AG09309 (cell line): ENCODE data around the gene LAP3.

ENCODE experiments used
- DNase-seq: peaks from one replicate; pipeline ENCODE4 v3.0.0-alpha.2; 2010; ENCODE audit warnings: low read depth
- H3K4me3 ChIP-seq: 2 replicates; pipeline ENCODE4 v1.5.1; 2011; ENCODE audit warnings: mild to moderate bottlenecking, low read depth, low read length, moderate library complexity; ENCODE audit not compliant: control insufficient read depth
- TF ChIP-seq, protein P1 (sequence below): IDR thresholded peaks from 2 replicates; pipeline ENCODE4 v1.5.1; 2011; ENCODE audit warnings: mild to moderate bottlenecking, low read depth, low read length, inconsistent platforms; ENCODE audit not compliant: insufficient read depth, control insufficient read depth; ENCODE audit errors: missing control alignments

The LAP3 gene

DNA sequence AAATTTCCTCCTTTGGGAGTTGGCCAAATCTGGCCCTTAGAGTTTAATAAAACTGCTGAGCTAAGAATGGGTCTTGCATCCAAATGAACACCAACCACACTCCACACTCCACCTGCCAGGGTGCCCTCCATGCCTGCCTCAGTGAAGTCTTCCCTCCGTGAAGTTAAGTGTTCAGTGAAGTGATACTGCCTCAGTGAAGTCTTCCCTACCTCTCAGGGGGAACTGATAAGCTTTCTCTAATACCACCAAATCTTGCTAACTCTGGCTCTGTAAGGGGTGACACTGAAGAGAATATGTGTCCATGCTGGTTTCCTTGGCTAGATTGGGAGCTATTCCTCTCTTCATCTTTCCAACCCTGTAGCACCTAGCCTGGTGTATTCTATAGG lies 65.4 kb downstream of the LAP3 start:
- DNase-seq = no peak
- no peak overlapping the region for H3K4me3 ChIP-seq
- TF ChIP-seq, protein P1, sequence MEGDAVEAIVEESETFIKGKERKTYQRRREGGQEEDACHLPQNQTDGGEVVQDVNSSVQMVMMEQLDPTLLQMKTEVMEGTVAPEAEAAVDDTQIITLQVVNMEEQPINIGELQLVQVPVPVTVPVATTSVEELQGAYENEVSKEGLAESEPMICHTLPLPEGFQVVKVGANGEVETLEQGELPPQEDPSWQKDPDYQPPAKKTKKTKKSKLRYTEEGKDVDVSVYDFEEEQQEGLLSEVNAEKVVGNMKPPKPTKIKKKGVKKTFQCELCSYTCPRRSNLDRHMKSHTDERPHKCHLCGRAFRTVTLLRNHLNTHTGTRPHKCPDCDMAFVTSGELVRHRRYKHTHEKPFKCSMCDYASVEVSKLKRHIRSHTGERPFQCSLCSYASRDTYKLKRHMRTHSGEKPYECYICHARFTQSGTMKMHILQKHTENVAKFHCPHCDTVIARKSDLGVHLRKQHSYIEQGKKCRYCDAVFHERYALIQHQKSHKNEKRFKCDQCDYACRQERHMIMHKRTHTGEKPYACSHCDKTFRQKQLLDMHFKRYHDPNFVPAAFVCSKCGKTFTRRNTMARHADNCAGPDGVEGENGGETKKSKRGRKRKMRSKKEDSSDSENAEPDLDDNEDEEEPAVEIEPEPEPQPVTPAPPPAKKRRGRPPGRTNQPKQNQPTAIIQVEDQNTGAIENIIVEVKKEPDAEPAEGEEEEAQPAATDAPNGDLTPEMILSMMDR = no peak

DNA sequence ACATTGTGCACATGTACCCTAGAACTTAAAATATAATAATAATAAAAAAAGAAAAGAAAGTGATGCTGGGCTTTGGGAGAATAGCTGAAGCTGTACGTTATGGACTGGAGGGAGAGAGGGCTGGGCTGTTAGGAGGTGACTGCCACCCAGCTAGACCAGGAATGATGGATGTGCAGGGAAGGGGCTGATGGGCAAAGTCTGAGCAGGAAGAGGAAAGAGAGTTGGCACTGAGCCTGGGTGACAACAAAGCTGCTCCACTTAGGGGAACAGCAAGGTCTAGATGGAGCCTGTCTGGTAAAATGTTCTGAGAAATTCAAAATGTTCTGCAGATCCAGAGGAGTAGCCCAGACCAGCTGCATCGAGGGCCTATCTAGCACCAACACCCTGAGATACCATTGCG lies 69.7 kb downstream of the LAP3 start:
- H3K4me3 ChIP-seq = no peak overlapping the region
- TF ChIP-seq, protein P1 = no peak
- DNase-seq = no peak

DNA sequence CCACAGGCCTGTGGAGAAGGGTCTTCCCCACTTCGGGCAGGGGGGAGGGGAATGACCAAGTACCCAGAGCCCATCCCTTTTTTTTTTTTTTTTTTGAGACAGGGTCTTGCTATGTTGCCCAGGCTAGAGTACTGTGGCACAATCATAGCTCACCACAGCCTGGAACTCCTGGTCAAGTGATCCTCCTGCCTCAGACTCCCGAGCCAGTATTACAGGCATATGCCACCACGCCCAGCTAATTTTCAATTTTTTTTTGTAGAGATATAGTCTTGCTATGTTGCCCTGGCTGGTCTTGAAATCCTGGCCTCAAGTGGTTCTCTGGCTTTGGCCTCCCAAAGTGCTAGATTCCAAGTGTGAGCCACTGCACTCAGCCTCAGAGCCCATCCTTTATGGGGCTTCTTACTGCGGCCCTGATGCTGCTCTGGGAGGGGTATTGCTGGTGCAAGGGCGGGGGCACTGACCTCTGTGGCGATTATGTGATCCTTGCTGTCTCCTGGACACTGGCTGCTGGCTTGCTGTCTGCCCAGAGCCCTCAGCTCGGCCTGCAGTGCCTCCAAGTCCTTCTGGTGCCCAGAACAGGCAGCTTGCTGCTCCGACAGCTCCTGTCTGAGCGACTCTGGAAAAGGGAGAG lies 70.3 kb downstream of the LAP3 start:
- TF ChIP-seq, protein P1 = no peak
- DNase-seq = no peak
- no peak overlapping the region for H3K4me3 ChIP-seq

DNA sequence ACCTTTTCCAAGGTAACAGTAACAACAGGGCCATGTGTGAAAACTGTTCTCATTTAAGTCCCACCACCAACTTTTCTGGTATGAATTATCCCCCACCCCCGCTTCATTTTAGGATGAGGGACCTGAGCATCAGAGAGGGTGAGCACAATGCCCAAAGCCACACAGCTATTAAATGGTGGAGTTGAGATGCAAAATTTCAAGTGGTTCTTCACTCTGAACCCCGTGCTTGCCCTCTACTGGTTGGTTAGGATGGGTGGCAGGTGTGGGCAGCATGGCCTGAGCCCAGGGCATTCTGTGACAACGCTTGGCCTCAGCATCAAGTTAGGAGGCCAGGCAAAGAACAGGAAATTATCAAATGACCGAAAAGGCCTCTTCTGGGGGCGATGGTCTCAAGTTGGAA lies 70.9 kb downstream of the LAP3 start:
- DNase-seq = no peak
- TF ChIP-seq, protein P1 = no peak
- H3K4me3 ChIP-seq = no peak overlapping the region

DNA sequence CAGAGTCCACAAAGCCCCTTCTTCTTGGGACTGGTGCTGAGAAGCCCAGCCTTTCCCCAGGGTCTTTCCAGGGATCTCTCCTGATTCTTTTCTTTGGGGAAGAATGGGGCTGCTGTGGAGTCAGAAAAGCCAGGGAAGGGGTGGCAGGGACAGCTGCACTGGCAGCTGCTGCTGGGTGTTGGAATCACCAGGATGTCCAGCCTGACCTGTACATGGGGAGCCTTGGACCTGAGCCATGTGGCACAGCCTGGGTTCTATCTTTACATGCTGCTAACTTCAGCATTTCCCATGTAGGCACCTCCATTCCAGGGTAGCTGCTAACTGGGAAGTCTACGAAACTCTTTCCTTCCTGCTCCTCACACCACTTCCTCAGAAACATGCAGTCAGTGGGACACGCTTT lies 73.4 kb downstream of the LAP3 start:
- DNase-seq = no peak
- no peak overlapping the region for H3K4me3 ChIP-seq
- TF ChIP-seq, protein P1 = no peak

DNA sequence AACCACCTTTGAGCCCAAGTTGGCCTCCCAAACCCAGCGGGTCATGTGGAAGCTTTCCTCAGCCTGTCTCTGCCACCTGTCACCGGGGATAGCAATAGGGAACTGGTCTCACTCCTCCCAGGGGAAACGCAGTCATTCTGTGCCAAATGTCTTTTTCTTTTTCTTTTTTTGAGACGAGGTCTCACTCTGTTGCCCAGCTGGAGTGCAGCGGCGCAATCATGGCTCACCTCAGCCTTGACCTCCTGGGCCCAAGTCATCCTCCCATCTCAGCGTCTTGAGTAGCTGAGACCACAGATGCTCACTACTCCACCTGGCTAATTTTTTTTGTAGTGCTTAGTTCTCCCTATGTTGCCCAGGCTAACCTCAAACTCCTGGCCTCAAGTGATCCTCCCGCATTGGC lies 77.7 kb downstream of the LAP3 start:
- no peak for DNase-seq
- TF ChIP-seq, protein P1 = no peak
- H3K4me3 ChIP-seq = no peak overlapping the region

DNA sequence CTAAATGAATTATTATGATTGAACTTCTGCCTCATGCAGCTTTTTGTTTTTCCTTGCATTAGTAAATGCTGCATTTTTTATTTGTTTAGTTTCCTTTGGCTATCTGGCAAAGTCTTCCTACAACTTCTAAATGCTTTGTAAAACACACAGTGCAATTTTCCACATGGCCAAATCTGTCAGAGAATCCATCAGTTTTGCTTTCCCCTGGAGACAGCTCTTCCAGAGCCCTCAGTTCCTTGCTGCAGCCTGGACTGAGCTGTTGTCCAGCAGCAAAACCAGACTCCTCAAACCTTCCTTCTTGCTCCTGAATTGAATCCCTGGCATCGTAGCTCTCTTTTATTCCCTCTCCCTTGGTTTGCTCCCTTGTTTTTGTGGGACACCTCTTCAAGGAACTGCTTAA lies 80.1 kb downstream of the LAP3 start:
- no peak for DNase-seq
- H3K4me3 ChIP-seq = no peak overlapping the region
- TF ChIP-seq, protein P1 = no peak
